Measurements from ENCODE around the gene GPC6. TPM values are rescaled to one million over a fixed set of nuclear protein-coding genes. Genes with fewer than 3 reads are reported as not detected.

GPC6 gene
- total and polyA plus RNA-seq, 9 of the 15 experiments (the other 6 are each of a cell fraction or from before 2014, with no cell fraction given), result under 0.01 to 0.20 (median 0.01) TPM; not detected in 4

GRCh38 chr13:93286047-93286446, 59.4 kb downstream of the GPC6 start (continued):
- TF ChIP-seq TGIF2 (CRISPR knock-in tag; IDR thresholded peaks at IDR 0.05), result 0 out of 2 replicates have a peak, but pooled peaks have one; percentile 40

- Histone ChIP-seq H4K20me1 (replicated peaks; ENCODE audit: control insufficient read depth, insufficient read depth, low read length) (no peaks in the 10 kb centered on the region), H3K27ac (ENCODE audit: extremely low read depth, low read depth, low read length) (no peak overlapping the region), H3K4me3 (no peak overlapping the region), H3K79me2 (ENCODE audit: control insufficient read depth, insufficient read depth, low read length) (no peaks in the 10 kb centered on the region), H3K4me1 (replicated peaks in 1 of 2; ENCODE audit: control insufficient read depth in 2 of 2, insufficient read depth in 2 of 2, low read length in 2 of 2) (peaks cover 0 to 9% of the 10 kb centered on the region in 2 experiments; a peak in 2 of 5 replicates), H3K27me3 (ENCODE audit: control insufficient read depth in 2 of 2, insufficient read depth in 2 of 2, low read length in 2 of 2) (peaks cover 0 to 2% of the 10 kb centered on the region in 2 experiments; a peak in 1 of 5 replicates), H3K9me3 (replicated peaks; ENCODE audit: control insufficient read depth, insufficient read depth, low read depth, low read length) (no peaks in the 10 kb centered on the region), H3K36me3 (ENCODE audit: control insufficient read depth, insufficient read depth, low read length) (no peaks in the 10 kb centered on the region), H3K9ac (ENCODE audit: insufficient read depth in 1 of 2, low read depth in 2 of 2, low read length in 2 of 2) (no peak overlapping the region), H3K4me2 (ENCODE audit: insufficient read depth, low read length) (no peak overlapping the region), H2AFZ (ENCODE audit: low read depth, low read length) (no peak overlapping the region), H3K9me1 (ENCODE audit: control insufficient read depth, insufficient read depth, low read length) (no peaks in the 10 kb centered on the region)
- ChIA-PET POLR2A (no interaction called here), CTCF (ENCODE audit: low intra/inter-chr PET ratio) (no interaction called here)
- intact Hi-C loops (cut with micrococcal nuclease), result no loop called here
- BruUV-seq (replicated peaks), result no TSS peak
- ATAC-seq (peak; percentile 15), FAIRE-seq (no peak), DNase-seq (ENCODE audit: extremely low read depth in 1 of 4, low spot score in 3 of 4) (peak in 1 of 4 experiments; percentile 15)
- in situ Hi-C loops (cut with MboI), result no loop called here
- WGBS (ENCODE audit: insufficient coverage, low coverage, missing lambda C conversion rate), result 1% methylated on average over 4 of the region's 4 CpGs
- TF ChIP-seq ZMIZ1 (IDR thresholded peaks at IDR 0.05; ENCODE audit: low read depth in 2 of 2, low read length in 2 of 2) (0 out of 4 replicates have a peak, but pooled peaks of 1 of the 2 experiments have one; percentile 2), MAFG (tag; conservative IDR thresholded peaks at IDR 0.05) (no peak)
Observed at GRCh38 chr13:93289053-93289452, 62.4 kb downstream of the GPC6 start.
